SK-N-MC (cell line): ENCODE data around the gene WIZ.

Experiments
- EZH2 ChIP-seq: fragments of 200-600 bp; sonication (generic); IDR thresholded peaks from one replicate; pipeline ENCODE4 v1.6.1; 2017; ENCODE audit warnings: antibody characterized with exemption
- POLR2AphosphoS5 ChIP-seq: IDR thresholded peaks from 2 replicates; pipeline ENCODE4 v1.6.1; 2012; ENCODE audit warnings: mild to moderate bottlenecking, low read depth, low read length, borderline replicate concordance

- no peak for TF ChIP-seq EZH2
- no peak for TF ChIP-seq POLR2AphosphoS5
Measured at GRCh38 chr19:15372470-15372869, 77.3 kb downstream of the WIZ start.
